Sciatic nerve (tissue), 2 donors: Measurements from ENCODE around the gene THEM5. TPM values are rescaled to one million over a fixed set of nuclear protein-coding genes. Genes with fewer than 3 reads are reported as not detected.
A peak's percentile ranks its signal among the peaks of the same experiment; 100 is the strongest.

Experiments used
- ATAC-seq: fragments of 200-7000 bp; cut with Tn5 transposase; one replicate; pipeline ENCODE4 v1.9.1; 2020; ENCODE audit warnings: mild to moderate bottlenecking, moderate library complexity
- DNase-seq: peaks from one replicate; pipeline ENCODE4 v3.0.0-alpha.2; 2020; ENCODE audit warnings: low spot score
- intact Hi-C: fragments of 100-400 bp; cut with DNase I; formaldehyde crosslinking; loops from one replicate; pipeline ENCODE4 v1.14.2; 2022
- total RNA-seq: library from RNA; stranded (reverse); fragmentation: NEBNext Ultra II Directional; extraction: Animal tissue kit (Norgen Biotek cat#: 25700); gene quantifications from one replicate; pipeline ENCODE4 v1.2.1, GENCODE V29; 2021
- donor health status: DM: no; HTN: no; CAD: no.
- donor health status: DM: no; HTN: no; CAD: no.

Gene THEM5
- total RNA-seq, 1 donor from 2014 or later, result not detected

GRCh38 chr1:151846686-151847237, 6.8 kb downstream of the THEM5 start:
- intact Hi-C loops, result no loop called here

GRCh38 chr1:151846062-151846568, 7.4 kb downstream of the THEM5 start:
- ATAC-seq, result no peak
- peak; percentile 19 for DNase-seq

More at GRCh38 chr1:151846686-151847237, 6.8 kb downstream of the THEM5 start:
- DNase-seq (peak; percentile 41), ATAC-seq (no peak)

DNA sequence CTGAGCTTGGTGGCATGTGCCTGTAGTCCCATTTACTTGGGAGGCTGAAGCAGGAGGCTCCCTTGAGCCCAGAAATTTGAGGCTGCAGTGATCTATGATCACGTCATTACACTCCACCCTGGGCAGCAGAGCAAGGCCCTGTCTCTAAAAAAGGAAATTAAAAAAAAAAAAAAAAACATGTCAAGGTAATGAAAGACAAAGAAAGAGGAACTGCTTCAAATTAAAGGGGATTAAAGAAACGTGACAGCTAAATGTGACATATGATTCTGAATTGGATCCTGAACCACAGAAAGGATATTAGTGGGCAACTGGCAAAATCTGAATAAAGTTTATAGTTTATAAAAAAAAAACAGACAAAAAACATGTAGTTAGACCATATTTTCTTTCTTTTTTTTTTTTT, 10.1 kb downstream of the THEM5 start:
- DNase-seq (no peak), ATAC-seq (no peak)
- intact Hi-C loops, result no loop called here

More at GRCh38 chr1:151846062-151846568, 7.4 kb downstream of the THEM5 start:
- intact Hi-C loops, result no loop called here

DNA sequence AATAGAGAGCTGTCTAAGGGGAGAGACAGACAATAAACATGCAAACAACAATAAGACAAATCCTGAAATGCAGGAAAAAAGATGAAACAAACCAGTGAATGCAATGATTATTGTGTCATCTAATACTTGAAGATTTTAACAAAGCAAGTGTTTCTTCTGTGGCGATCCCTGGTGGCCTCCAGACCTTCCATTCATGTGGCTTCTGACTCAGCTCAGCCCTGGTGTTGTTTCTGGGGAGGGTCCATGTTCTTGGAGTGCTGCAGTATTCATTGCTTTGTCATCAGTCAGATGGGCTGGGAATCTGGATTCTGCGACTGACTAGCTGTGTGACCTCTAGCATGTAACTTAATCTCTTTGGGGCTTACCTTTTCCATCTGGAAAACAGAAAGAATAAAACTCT, 12.4 kb downstream of the THEM5 start:
- intact Hi-C loops, result no loop called here
- no peak for ATAC-seq
- no peak for DNase-seq

- intact Hi-C loops, result no loop called here
- ATAC-seq, result no peak
These were observed 13.1 kb downstream of the THEM5 start for GRCh38 chr1:151840421-151840820.

GRCh38 chr1:151839457-151840403, 13.8 kb downstream of the THEM5 start, which contains the start of gene C2CD4D:
TSS of gene C2CD4D (minus strand) at chr1:151839820. CDS start at chr1:151838989, 831 bp downstream.
- peak; percentile 89 for ATAC-seq
- DNase-seq, result peak; percentile 77
- intact Hi-C loops, result no loop called here

More at GRCh38 chr1:151840421-151840820, 13.1 kb downstream of the THEM5 start:
- DNase-seq, result no peak

GRCh38 chr1:151839082-151839412, 14.5 kb downstream of the THEM5 start:
- ATAC-seq (peak; percentile 6), DNase-seq (no peak)
- intact Hi-C loops, result no loop called here

DNA sequence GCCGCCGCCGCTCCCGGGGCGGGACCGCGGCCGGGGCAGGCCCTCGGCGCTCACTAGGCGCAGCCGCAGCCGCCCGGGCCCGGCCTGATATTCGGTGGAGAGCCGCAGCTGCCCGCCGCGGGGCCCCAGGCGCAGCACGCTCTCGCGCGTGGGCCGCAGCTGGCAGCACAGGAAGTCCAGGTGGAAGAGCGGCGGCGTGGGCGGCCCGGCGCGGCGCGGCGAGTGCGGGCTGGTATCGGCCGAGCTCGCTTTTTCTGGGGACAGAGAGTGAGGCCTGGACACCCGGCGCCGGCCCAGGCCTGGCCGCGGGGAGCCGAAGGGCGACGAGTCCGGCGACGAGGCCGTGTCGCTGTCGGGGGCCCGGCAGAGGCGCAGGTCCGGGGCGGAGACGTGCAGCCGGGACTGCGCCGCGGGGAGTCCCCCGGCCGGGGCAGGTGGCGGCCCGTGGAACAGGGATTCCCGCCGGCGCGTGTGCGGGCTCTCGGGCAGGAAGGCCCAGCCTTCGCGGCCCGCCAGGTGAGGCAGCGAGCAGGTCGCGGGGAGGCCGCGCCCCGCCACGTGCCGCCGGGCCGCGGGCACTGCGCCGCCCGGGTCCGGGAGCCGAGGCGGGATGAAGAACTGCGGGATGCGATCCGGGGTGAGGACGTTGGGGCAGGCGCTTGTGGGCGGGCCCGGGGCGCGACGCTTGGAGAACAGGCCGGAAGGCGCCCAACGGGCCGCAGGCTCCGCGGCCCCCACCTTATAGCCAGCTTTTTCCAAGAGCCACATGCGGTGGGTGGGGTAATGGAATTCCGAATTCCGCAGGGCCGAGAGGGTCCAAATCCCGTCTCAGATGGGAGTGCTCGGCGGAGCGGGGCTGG, 15.1 kb downstream of the THEM5 start:
- DNase-seq (no peak), ATAC-seq (peak; percentile 3)
- intact Hi-C loops, result no loop called here

- no peak for ATAC-seq
- DNase-seq, result no peak
These were observed 15.7 kb downstream of the THEM5 start for GRCh38 chr1:151837884-151838221.

DNA sequence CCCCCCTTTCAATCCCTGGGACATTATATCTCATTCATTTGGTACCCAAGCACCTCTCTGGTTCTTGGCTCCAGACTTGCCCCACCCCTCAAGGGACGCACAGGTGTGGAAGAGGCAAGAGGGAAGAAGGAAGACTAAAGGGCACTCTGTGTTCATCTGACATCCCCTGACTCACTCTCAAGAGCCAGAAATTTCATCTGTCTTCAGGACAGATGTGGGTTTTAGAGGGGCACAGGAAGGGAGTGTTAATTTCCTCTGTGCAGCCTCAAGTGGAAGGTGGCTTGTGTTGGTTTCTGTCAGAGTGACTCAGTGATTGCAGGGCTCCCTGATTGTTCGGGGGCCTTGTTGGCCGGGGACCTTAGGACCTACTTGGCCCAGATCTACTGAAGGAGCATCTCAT, 16.3 kb downstream of the THEM5 start:
- DNase-seq (no peak), ATAC-seq (no peak)
- intact Hi-C loops, result no loop called here

More at GRCh38 chr1:151837884-151838221, 15.7 kb downstream of the THEM5 start:
- intact Hi-C loops, result no loop called here

DNA sequence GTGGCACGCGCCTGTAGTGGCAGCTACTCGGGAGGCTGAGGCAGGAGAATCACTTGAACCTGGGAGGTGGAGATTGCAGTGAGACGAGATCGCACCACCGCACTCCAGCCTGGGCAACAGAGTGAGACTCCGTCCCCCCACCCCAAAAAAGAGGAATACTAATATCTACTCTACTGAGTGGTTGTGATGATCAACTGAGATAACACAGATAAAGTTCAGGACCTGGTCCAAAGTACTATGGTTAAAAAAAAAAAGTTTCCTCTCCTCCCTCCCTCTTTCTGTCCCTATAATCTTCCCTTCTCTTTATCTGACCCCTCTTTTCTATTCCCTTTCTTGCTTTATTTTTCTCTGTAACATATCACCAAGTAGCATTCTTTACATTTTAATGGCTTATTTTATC, 17.9 kb downstream of the THEM5 start:
- DNase-seq, result no peak
- intact Hi-C loops, result no loop called here
- no peak for ATAC-seq

DNA sequence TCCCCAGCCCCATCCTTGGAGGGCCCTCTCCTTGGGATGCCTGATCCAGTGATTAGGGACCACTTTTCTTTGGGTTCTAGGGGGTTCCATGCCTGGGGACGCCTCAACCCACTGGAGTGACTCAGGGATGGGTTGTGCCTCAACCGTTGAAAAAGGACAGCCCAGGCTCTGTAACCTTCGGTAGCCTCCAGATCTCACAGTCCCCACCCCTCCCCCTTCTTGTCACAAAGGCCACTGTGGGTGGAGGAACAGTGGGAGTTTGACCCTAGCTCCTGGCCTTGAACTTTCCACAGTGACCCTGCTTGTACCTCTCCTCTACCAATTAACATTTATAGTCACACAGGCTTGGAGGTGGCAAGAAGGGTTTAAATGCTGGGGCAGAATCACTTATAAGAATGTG, 19.3 kb downstream of the THEM5 start:
- DNase-seq (no peak), ATAC-seq (no peak)
- intact Hi-C loops, result no loop called here

- DNase-seq, result no peak
- no peak for ATAC-seq
- intact Hi-C loops, result no loop called here
These were observed 20.2 kb downstream of the THEM5 start for GRCh38 chr1:151833172-151833900.

DNA sequence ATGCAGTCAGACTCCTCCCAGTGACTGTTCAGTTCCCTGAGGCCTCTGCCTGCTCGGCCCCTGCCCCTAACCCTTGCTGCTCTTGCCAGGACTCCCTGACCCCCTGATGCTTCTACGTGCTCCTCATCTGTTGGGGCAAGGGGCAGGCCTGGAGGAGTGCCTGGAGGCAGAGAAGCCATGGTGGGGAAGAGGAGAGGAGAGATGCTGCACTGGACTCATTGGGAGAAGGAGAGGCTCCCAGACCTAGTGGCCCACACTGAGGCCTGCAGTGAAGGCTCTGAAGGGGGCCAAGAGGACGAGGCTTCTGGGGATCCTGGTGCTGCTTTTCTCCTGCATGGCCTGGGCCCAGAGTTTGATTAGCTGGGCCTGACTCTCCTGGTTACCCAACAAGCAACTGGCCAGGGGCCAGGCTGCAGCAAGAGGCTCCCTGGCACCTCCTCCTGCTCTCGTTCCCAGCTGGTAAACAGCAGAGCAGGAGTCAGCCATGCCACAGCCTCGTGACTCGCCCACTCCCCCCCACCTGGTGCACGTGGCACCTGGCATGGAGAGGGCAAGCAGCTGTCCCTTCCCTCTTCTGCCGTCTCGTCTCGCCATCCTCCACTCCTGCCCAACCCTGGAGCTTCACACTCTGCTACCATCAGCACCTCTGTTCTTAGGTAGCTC, 21.1 kb downstream of the THEM5 start:
- ATAC-seq (peak; percentile 27), DNase-seq (no peak)
- intact Hi-C loops, result no loop called here

GRCh38 chr1:151831605-151832004, 21.9 kb downstream of the THEM5 start, which contains the start of gene RORC:
TSS of gene RORC (minus strand) at chr1:151831802. CDS start at chr1:151831764, 38 bp downstream.
- ATAC-seq, result no peak
- intact Hi-C loops, result no loop called here
- DNase-seq, result no peak

DNA sequence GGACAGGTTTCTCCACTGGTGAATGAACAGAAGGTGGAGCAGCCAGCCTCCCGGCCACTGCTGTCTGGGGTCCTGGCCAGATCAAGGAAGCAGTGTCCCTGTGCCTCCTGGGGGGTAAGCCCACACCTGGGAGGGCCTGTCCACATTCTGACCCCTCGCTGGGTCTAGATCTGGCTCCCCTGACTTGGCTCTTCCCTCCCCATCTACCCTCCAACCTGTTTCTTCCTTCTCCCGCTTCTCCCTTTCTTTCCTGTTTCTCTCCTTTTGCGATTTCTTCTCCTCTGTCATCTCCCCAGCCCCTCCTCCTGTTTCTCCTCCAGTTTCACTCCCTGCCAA, 22.3 kb downstream of the THEM5 start:
- intact Hi-C loops, result no loop called here
- DNase-seq (no peak), ATAC-seq (no peak)

GRCh38 chr1:151830055-151830454, 23.5 kb downstream of the THEM5 start:
- intact Hi-C loops, result no loop called here
- DNase-seq (no peak), ATAC-seq (no peak)

GRCh38 chr1:151829352-151830046, 24.0 kb downstream of the THEM5 start:
- DNase-seq (no peak), ATAC-seq (no peak)
- intact Hi-C loops, result no loop called here
